ENCODE measurements around the gene SHQ1.
"Not testable (repeated sequence)": the region's sequence is repeated elsewhere in the genome, so short reads cannot be mapped to it uniquely, and the experiment has no call there.

Gene SHQ1

GRCh38 chr3:72722930-72723726 is 125.1 kb downstream of the SHQ1 start:
- no peak for DNase-seq (ENCODE audit: low read depth in 2 of 3, low spot score in 1 of 3)

- no peak for DNase-seq (ENCODE audit: low read depth in 2 of 3, low spot score in 1 of 3)
Measured at GRCh38 chr3:72721683-72722381, 126.4 kb downstream of the SHQ1 start.

GRCh38 chr3:72720566-72720965 is 127.7 kb downstream of the SHQ1 start:
- DNase-seq (ENCODE audit: low read depth in 2 of 3, low spot score in 1 of 3) = no peak

GRCh38 chr3:72719137-72719536 is 129.1 kb downstream of the SHQ1 start:
- no peak for DNase-seq (ENCODE audit: low read depth in 2 of 3, low spot score in 1 of 3)

- DNase-seq (ENCODE audit: low read depth in 2 of 3, low spot score in 1 of 3) = not testable (repeated sequence)
Measured at GRCh38 chr3:72714135-72714534, 134.1 kb downstream of the SHQ1 start.

- DNase-seq (ENCODE audit: low read depth in 2 of 3, low spot score in 1 of 3) = not testable (repeated sequence)
Measured at GRCh38 chr3:72710471-72710870, 137.8 kb downstream of the SHQ1 start.

GRCh38 chr3:72708441-72708840 is 139.8 kb downstream of the SHQ1 start:
- no peak for DNase-seq (ENCODE audit: low read depth in 2 of 3, low spot score in 1 of 3)

- DNase-seq (ENCODE audit: low read depth in 2 of 3, low spot score in 1 of 3) = no peak
Measured at GRCh38 chr3:72702997-72703396, 145.2 kb downstream of the SHQ1 start.

- DNase-seq (ENCODE audit: low read depth in 2 of 3, low spot score in 1 of 3) = no peak
Measured at GRCh38 chr3:72702390-72702789, 145.9 kb downstream of the SHQ1 start.

- DNase-seq (ENCODE audit: low read depth in 2 of 3, low spot score in 1 of 3) = no peak
Measured at GRCh38 chr3:72700106-72700505, 148.1 kb downstream of the SHQ1 start.

- no peak for DNase-seq (ENCODE audit: low read depth in 2 of 3, low spot score in 1 of 3)
Measured at GRCh38 chr3:72699631-72700030, 148.6 kb downstream of the SHQ1 start.

Measured in stimulated activated CD4-positive, alpha-beta T cell treated with anti-CD3 and anti-CD28 coated beads, Interleukin-12 subunit alpha, Interleukin-12 subunit beta, amount 100 ng/mL, for 48 hours (primary cell).